NCI-H526 (cell line): ENCODE measurements around the gene DDX39A.
A peak's percentile ranks its signal among the peaks of the same experiment; 100 is the strongest.
"Not testable (repeated sequence)": the region's sequence is repeated elsewhere in the genome, so short reads cannot be mapped to it uniquely, and the experiment has no call there.

Experiments used
- DNase-seq, 2 experiments: peaks; one replicate each; lab custom pipeline; 2025; lab: John Stamatoyannopoulos, UW

DDX39A gene

GRCh38 chr19:14385492-14385891, 33.6 kb downstream of the DDX39A start:
- no peak for DNase-seq

DNA sequence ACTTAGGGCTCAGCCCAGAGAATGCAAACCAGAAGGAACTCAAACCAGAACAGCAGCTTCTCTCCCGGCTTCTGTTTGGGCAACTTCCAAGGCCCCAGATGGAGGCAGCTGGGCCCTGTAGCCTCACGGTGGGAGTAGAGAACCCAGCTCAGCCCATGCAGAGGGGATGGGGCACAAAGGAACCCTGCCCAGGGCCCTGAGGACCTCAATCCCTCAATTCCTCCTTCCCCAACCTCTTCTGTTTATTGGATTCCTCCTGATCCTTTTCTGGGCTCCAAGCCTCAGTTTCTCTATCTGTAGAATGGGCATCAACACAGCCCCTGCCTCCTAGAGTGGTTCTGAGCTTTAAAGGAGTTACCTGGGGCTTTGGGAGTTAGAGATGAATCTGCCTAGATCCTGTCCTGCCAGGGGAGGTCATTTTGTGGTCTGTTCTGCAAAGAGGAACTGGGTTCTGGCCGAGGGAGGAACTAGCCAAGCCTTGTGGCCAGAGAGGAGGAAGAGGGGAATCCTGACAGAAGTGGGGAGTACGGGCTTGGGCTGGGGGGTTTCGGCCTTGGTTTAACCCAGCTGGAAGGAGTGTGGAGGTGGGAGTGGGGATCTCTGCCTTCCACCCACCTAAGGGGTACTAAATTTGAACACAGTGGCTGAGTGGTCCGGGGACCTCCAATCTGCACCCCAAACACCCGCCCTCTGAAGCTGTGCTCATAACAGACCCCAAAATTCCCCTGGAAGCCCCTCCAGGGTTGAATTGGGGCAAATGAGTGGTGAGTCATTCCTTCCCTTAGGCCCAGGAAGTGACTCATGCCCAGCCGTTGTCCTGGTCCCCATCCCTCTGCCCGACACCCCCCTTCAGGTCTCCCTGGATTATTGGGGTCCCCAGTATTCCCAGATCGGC, 35.2 kb downstream of the DDX39A start:
- no peak for DNase-seq

- DNase-seq, result no peak
Observed at GRCh38 chr19:14381689-14382474, 37.3 kb downstream of the DDX39A start.

GRCh38 chr19:14379294-14380065, 39.7 kb downstream of the DDX39A start:
- no peak for DNase-seq

DNA sequence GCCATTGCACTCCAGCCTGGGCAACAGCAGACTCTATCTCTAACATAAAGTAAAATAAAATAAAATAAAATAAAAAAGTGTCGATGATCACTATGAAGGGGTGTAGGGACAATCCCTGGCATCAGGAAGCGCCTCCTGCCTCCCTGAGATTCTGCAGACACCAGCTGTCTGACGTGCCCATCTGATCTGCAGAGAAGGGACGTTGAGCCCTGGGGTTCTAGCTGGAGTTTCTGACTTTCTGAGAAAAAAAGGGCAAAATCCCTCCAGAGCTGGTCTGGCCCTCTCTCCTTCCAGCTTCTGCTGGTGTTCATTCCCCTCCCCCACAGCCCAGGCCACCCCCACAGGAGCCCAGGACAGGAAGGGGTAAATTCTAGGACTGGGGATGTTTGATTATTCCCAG, 40.3 kb downstream of the DDX39A start:
- DNase-seq, result no peak

DNA sequence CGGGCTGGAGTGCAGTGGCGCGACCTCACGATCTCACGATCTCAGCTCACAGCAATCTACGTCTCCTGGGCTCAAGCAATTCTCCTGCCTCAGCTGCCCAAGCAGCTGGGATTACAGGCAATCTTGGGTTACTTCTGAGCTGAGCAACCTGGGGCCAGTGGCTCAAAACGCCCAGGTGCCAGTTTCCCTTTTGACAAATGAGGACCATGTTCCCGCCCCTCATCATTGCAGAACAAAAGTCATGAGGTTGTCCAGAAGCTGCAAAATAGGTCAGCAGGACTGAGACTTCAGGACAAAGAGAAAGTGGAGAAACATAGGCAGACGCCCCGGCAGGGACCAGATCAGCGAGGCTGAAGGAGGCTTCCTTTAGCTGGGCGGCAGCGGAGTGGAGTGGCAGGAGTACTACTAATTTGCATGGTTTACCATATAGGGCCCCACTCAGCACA, 41.2 kb downstream of the DDX39A start:
- DNase-seq, result peak; percentile 21 to 43

DNA sequence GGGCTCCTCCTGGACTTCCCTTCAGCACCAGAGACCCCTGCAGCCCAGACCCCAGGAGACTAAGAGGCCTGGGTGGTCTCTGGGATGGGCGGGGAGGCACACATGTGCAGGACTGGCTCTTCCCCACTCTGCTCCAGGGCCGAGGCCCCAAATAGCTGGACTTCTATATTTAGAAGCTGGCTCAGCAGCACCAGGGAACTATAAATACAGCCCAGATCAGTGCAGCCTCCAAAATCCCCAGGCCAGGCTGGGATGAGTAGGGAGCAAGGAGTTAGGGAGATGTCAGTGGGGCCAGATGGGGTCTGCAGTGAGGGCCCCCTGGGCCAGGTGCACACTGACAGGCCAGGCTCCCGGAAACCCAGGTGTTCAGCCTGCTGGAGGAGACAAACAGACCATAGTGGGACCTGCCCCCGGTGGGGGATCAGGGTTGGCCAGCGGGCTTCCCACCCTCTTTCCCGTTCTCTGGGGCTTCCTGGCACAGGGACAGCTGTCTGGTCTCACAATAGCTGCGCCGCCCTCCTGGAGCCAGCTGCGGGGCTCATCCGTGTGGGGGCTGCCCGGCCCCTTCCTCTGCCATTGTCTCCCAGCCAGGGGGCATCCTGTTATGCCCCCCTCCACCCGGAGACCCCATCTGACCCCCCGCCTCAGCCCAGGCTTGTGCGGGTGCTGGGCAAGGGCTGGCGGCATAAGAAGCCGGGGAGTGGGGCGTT, 43.4 kb downstream of the DDX39A start:
- no peak for DNase-seq

- DNase-seq, result no peak
Observed at GRCh38 chr19:14375055-14375581, 44.0 kb downstream of the DDX39A start.

DNA sequence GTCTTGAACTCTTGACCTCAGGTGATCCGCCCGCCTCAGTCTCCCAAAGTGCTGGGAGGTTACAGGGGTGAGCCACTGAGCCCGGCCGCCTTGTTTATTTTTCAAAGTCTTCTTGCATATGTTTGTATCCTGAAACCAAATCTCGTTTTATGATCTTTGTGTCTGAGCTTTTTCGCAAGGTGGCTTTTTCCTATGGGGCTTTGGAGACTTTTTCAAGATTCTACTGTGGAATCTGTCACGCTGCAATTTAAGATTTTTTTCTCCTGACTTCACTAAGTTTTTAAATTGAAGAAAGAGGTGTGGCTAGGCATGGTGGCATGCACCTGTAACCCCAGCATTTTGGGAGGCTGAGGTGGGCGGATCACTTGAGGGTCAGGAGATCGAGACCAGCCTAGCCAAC, 44.8 kb downstream of the DDX39A start:
- DNase-seq, result not testable (repeated sequence)

DNA sequence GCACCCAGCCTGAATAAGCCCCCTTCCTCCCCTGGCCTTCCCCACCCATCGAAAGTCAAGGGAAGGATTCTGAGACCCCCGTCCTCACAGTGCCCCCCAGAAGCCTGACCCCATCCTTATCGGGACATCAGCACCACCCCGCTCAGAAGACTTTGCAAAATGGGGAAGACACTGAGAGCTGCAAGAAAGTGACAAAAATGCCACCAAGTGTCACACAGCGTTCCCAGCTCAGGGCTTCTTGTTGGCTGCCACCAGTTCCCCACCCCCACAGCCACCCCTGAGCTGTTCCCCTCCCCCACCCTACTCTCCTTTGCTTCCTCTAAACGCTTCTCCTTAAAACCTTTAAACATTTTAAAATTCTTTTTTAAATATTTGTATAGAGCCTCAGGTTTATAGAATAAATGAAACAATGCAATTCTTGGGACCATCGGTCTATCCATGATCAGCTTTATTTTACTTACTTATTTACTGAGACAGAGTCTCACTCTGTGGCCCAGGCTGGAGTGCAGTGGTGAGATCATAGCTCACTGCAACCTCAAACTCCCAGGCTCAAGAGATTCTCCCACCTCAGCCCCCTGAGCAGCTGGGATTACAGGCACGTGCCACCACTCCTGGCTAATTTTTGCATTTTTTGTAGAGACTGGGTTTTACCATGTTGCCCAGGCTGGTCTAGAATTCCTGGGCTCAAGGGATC, 46.6 kb downstream of the DDX39A start:
- not testable (repeated sequence) for DNase-seq

DNA sequence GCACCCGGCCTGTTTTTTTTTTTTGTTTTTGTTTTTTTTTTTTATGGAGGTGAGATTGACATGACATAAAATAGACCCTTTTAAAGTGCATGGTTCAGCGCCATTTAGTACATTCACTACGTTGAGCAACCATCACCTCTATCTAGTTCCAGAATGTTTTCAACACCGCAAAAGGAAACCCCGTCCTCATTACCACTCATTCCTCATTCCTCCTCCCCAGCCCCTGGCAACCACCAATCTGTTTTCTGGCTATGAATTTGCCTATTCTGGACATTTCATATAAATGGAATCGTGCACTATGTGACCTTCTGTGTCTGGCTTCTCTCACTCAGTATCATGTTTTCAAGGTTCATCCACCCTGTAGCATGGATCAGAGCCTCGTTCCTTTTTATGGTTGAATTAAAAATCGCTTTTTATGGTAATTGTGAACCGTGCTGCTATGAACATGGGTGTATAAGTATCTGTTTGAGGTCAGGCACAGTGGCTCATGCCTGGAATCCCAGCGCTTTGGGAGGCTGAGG, 47.8 kb downstream of the DDX39A start:
- DNase-seq, result no peak

GRCh38 chr19:14370940-14371280, 48.2 kb downstream of the DDX39A start:
- DNase-seq, result no peak

DNA sequence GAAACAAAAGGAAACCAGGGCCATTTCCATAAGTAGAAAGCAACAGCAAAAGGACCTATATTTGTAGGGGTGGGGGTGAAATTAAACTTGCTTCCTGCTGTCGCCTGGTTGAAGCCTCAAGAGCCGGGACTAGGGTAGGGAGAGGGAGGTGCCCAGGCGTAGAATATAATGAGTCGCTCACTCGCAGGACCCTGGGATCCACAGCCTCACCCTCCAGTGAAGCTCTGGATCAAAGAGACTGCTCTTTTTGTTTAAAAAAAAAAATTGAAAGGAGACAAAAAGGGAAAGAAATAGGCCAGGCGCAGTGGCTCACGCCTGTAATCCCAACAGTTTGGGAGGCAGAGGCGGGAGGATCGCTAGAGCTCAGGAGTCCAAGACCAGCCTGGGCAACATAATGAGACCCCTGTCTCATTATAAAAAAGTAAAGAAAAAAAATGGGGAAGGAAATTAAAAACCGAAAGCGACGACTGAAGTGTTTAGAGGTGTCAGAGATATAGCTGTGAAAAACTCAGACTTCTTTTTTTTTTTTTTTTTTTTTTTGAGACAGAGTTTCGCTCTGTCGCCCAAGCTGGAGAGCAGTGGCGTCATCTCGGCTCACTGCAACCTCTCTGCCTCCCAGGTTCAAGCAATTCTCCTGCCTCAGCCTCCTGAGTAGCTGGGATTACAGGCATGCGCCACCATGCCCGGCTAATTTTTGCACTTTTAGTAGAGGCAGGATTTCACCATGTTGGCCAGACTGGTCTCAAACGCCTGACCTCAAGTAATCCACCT, 48.8 kb downstream of the DDX39A start:
- no peak for DNase-seq

DNA sequence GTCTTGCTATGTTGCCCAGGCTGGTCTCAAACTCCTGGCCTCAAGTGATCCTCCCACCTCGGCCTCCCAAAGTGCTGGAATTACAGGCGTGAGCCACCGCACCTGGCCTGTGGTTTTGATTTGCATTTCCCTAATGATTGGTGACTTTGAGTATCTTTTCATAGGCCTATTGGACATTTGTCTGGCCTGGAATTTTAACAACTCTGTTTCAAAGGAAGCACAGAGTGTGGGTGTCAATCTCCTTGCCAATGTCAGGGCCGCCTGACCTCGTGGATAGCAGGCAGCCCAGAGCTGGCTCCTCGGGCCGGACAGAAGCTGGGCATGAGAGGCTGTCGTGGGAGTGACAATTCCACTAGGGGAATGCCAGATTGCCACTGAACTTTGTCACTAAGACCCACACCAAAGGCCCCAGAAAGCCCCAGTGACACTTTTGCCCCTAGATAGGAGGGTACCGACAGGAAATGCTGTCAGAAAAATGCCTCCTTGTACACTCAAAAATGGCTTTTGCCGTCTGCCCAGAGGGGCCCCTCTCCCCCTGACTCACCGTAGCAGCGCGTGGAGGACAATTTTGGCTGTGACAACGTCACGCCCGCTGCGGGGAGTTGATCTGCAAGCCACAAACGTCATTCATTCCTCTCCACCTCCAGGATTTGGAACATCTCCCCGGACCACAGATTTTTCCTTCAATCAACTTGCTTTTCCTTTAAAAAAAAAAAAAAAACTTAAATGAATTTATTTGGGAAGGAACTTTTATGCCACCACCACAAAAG, 49.6 kb downstream of the DDX39A start:
- DNase-seq, result no peak

DNA sequence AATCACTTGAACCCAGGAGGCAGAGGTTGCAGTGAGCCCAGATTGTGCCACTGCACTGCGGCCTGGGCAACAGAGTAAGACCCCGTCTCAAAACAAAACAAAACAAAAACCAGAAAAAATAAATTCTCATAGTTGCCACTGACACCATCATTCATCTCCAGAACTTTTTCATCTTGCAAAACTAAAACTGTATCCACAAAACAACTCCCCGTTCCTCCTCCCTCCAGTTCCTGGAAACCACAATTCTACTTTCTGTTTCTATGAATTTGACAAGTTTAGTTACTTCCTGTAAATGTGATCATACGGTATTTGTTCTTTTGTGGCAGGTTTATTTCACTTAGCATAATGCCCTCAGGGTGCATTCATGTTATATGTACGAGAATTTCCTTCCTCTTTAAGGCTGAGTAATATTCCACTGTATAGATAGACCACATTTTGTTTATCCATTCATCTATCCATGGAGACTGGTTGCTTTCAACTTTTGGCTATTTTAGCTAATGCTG, 51.1 kb downstream of the DDX39A start:
- DNase-seq, result no peak

- no peak for DNase-seq
Observed at GRCh38 chr19:14367016-14367415, 52.1 kb downstream of the DDX39A start.

- DNase-seq, result peak; percentile 51 to 59
Observed at GRCh38 chr19:14366529-14366928, 52.6 kb downstream of the DDX39A start.

GRCh38 chr19:14364098-14364443, 55.1 kb downstream of the DDX39A start:
- DNase-seq, result not testable (repeated sequence)
